GM23338 (cell line): ENCODE results near the gene SHANK1. TPM values are rescaled to one million over a fixed set of nuclear protein-coding genes. Genes with fewer than 3 reads are reported as not detected.

ENCODE experiments used
- ATAC-seq: fragments of 200-7000 bp; cut with Tn5 transposase; 3 replicates; pipeline ENCODE4 v1.9.1; 2020
- DNase-seq: peaks from one replicate; pipeline ENCODE4 v3.0.0-alpha.2; 2015; ENCODE audit warnings: low spot score
- H2AFZ ChIP-seq: fragments of 200-600 bp; sonication (generic); 2 replicates; pipeline ENCODE4 v1.8.0; 2016; ENCODE audit warnings: antibody characterized with exemption, mild to moderate bottlenecking, moderate library complexity
- H3F3A ChIP-seq: fragments of 200-600 bp; sonication (generic); replicated peaks from 2 replicates; pipeline ENCODE4 v1.8.0; 2017; ENCODE audit warnings: antibody characterized with exemption, mixed run types, low read depth
- H3K27ac ChIP-seq: fragments of 200-600 bp; sonication (generic); 2 replicates; pipeline ENCODE4 v1.6.1; 2016; ENCODE audit warnings: low read depth
- H3K27me3 ChIP-seq: fragments of 200-600 bp; sonication (generic); 2 replicates; pipeline ENCODE4 v1.8.0; 2016; ENCODE audit warnings: mild to moderate bottlenecking, mixed run types, moderate library complexity; ENCODE audit not compliant: insufficient read depth
- H3K36me3 ChIP-seq: fragments of 200-600 bp; sonication (generic); 2 replicates; pipeline ENCODE4 v1.8.0; 2016; ENCODE audit warnings: mild to moderate bottlenecking; ENCODE audit not compliant: insufficient read depth
- H3K4me1 ChIP-seq: fragments of 200-600 bp; sonication (generic); 2 replicates; pipeline ENCODE4 v1.8.0; 2016; ENCODE audit warnings: mild to moderate bottlenecking, moderate library complexity; ENCODE audit not compliant: insufficient read depth
- H3K4me2 ChIP-seq: fragments of 200-600 bp; sonication (generic); 2 replicates; pipeline ENCODE4 v1.7.1; 2017; ENCODE audit warnings: mixed run types
- H3K4me3 ChIP-seq: fragments of 200-600 bp; sonication (generic); 2 replicates; pipeline ENCODE4 v1.6.1; 2016; ENCODE audit warnings: mixed run types
- H3K79me2 ChIP-seq: fragments of 200-600 bp; sonication (generic); replicated peaks from 2 replicates; pipeline ENCODE4 v1.8.0; 2017; ENCODE audit warnings: mild to moderate bottlenecking; ENCODE audit not compliant: insufficient read depth
- H3K9me2 ChIP-seq: fragments of 200-600 bp; sonication (generic); 2 replicates; pipeline ENCODE4 v1.8.0; 2017; ENCODE audit not compliant: insufficient read depth
- H4K20me1 ChIP-seq: fragments of 200-600 bp; sonication (generic); replicated peaks from 2 replicates; pipeline ENCODE4 v1.8.0; 2017; ENCODE audit warnings: mild to moderate bottlenecking; ENCODE audit not compliant: insufficient read depth
- H3K27ac Mint-ChIP-seq: 2 replicates; pipeline ENCODE4 v1.8.0; 2020; ENCODE audit warnings: inconsistent platforms, mild to moderate bottlenecking, moderate library complexity, mixed read lengths
- H3K27me3 Mint-ChIP-seq: 3 replicates; pipeline ENCODE4 v1.8.0; 2022; ENCODE audit warnings: low read depth, mild to moderate bottlenecking, moderate library complexity, mixed read lengths, inconsistent platforms; ENCODE audit not compliant: insufficient read depth, poor library complexity
- H3K36me3 Mint-ChIP-seq: 3 replicates; pipeline ENCODE4 v1.8.0; 2021; ENCODE audit warnings: low read depth, mild to moderate bottlenecking, inconsistent platforms, moderate library complexity, mixed read lengths
- H3K4me1 Mint-ChIP-seq: 3 replicates; pipeline ENCODE4 v1.8.0; 2020; ENCODE audit warnings: mild to moderate bottlenecking, inconsistent platforms, mixed read lengths
- H3K4me3 Mint-ChIP-seq: 3 replicates; pipeline ENCODE4 v1.8.0; 2021; ENCODE audit warnings: moderate library complexity, mild to moderate bottlenecking, inconsistent platforms, mixed read lengths
- H3K9me3 Mint-ChIP-seq: 3 replicates; pipeline ENCODE4 v1.8.0; 2020; ENCODE audit warnings: moderate library complexity, mild to moderate bottlenecking, inconsistent platforms, mixed read lengths
- EZH2phosphoT487 ChIP-seq: fragments of 200-600 bp; sonication (generic); IDR thresholded peaks from one replicate; pipeline ENCODE4 v1.8.1; 2018; ENCODE audit warnings: antibody characterized with exemption; ENCODE audit not compliant: unreplicated experiment
- NANOG ChIP-seq: IDR thresholded peaks from 2 replicates; pipeline ENCODE4 v1.6.1; 2016; ENCODE audit warnings: antibody characterized with exemption, borderline replicate concordance
- POLR2AphosphoS5 ChIP-seq: IDR thresholded peaks from 2 replicates; pipeline ENCODE4 v1.6.1; 2016; ENCODE audit warnings: antibody characterized with exemption, low read depth
- polyA plus RNA-seq: library from polyadenylated mRNA; unstranded; fragments of >200 nt; fragmentation: Nextera tagmentation; extraction: Ambion mirVana; gene quantifications from 2 replicates; pipeline ENCODE4 v1.2.1, GENCODE V29; 2016
- total RNA-seq: library from RNA; depleted of rRNA; stranded (reverse); fragments of >200 nt; shearing (Covaris generic); gene quantifications from 2 replicates; pipeline ENCODE4 v1.2.3, GENCODE V29; 2014
- TF ChIP-seq, protein P1 (sequence below): fragments of 250-450 bp; sonication (Bioruptor Pico); IDR thresholded peaks from 2 replicates; pipeline ENCODE4 v1.5.0; 2020; ENCODE audit warnings: mild to moderate bottlenecking, moderate library complexity

The SHANK1 gene
- total and polyA plus RNA-seq, 2 experiments from 2014 or later, result 0.23 to 4.1 TPM

DNA sequence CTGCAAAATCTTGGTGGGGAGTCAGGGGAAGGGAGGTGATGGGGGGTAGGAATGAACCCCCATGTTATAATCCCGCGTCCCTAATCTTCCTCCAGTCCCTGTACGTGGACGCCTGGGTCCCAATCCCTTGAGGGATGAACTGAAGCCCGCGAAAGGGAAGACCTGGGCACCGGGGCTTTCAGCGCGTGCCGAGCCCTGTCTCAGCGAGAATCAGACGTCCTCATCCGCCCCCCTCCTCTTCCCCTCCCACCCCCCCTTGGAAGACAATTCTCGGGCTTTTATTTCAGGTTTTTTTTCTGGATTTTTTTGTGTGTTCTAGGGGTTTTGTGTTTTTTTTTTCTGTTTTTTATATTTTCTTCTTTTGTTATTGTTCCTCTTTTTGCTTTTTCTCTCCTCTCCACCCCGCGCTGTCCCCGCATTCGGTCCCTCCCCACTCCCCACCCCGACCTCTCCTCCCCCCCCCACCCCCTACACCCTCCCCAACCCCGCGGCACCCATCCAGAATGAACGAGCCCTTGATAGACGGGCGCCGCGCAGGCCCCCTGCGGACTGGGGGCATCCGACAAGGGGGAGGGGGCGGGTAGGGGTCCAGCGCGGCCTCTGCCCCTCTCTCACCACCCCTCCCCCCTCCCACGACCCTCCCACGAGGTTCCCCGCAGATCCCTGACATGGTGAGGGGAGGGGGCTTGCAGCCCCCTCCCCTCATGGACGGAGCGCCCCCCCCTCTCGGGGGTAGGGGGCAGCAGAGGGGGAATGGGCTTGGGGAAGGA, 60.1 kb downstream of the SHANK1 start (continued):
- TF ChIP-seq, protein P1, sequence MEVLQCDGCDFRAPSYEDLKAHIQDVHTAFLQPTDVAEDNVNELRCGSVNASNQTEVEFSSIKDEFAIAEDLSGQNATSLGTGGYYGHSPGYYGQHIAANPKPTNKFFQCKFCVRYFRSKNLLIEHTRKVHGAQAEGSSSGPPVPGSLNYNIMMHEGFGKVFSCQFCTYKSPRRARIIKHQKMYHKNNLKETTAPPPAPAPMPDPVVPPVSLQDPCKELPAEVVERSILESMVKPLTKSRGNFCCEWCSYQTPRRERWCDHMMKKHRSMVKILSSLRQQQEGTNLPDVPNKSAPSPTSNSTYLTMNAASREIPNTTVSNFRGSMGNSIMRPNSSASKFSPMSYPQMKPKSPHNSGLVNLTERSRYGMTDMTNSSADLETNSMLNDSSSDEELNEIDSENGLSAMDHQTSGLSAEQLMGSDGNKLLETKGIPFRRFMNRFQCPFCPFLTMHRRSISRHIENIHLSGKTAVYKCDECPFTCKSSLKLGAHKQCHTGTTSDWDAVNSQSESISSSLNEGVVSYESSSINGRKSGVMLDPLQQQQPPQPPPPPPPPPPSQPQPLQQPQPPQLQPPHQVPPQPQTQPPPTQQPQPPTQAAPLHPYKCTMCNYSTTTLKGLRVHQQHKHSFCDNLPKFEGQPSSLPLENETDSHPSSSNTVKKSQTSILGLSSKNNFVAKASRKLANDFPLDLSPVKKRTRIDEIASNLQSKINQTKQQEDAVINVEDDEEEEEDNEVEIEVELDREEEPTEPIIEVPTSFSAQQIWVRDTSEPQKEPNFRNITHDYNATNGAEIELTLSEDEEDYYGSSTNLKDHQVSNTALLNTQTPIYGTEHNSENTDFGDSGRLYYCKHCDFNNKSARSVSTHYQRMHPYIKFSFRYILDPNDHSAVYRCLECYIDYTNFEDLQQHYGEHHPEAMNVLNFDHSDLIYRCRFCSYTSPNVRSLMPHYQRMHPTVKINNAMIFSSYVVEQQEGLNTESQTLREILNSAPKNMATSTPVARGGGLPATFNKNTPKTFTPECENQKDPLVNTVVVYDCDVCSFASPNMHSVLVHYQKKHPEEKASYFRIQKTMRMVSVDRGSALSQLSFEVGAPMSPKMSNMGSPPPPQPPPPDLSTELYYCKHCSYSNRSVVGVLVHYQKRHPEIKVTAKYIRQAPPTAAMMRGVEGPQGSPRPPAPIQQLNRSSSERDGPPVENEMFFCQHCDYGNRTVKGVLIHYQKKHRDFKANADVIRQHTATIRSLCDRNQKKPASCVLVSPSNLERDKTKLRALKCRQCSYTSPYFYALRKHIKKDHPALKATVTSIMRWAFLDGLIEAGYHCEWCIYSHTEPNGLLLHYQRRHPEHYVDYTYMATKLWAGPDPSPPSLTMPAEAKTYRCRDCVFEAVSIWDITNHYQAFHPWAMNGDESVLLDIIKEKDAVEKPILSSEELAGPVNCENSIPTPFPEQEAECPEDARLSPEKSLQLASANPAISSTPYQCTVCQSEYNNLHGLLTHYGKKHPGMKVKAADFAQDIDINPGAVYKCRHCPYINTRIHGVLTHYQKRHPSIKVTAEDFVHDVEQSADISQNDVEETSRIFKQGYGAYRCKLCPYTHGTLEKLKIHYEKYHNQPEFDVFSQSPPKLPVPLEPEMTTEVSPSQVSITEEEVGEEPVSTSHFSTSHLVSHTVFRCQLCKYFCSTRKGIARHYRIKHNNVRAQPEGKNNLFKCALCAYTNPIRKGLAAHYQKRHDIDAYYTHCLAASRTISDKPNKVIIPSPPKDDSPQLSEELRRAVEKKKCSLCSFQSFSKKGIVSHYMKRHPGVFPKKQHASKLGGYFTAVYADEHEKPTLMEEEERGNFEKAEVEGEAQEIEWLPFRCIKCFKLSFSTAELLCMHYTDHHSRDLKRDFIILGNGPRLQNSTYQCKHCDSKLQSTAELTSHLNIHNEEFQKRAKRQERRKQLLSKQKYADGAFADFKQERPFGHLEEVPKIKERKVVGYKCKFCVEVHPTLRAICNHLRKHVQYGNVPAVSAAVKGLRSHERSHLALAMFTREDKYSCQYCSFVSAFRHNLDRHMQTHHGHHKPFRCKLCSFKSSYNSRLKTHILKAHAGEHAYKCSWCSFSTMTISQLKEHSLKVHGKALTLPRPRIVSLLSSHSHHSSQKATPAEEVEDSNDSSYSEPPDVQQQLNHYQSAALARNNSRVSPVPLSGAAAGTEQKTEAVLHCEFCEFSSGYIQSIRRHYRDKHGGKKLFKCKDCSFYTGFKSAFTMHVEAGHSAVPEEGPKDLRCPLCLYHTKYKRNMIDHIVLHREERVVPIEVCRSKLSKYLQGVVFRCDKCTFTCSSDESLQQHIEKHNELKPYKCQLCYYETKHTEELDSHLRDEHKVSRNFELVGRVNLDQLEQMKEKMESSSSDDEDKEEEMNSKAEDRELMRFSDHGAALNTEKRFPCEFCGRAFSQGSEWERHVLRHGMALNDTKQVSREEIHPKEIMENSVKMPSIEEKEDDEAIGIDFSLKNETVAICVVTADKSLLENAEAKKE (CRISPR knock-in tag), result no peak
- no peak for TF ChIP-seq EZH2phosphoT487

DNA sequence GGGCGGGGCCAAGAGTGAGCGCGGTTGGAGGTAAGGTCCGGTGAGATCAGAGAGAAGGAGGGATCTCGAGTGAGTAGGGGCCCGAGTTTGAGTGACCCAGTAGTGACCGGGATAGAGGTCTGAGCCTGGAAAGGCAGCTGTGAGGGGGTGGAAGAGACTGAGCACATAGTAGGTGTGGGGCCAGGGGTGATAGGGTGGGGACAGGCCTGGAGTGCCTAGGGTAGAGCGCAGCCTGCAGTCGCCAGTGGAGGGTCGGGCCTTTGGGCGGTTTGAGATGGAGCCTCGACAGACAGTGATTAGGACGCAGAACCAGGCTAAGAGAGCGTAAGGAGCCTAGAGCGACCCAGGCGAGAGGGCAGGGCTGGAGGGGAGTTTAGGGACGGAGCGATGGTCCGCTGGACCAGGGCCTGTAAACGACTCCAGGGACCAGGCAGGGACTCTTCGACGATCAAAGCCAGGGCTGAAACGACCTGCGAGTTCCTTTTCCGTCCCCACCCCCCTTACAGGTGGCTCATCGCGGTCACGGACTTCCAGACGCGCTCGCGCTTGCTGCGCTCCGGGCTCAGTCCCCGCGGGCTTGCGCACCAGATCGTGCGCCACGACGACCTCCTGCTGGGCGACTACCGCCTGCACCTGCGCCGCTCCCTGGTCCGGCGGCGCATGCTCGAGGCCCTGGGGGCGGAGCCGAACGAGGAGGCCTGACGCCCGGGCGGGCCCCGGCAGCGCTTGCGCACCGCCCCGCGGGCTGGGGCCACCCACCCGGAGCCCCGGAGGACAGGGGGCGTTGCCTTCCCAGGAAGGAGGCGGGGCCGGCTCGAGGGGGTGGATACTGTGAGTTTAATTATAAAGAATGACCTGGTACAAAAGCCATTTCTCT, 60.9 kb downstream of the SHANK1 start:
- Histone ChIP-seq H3K9me2 (no peaks in the 10 kb centered on the region), H3F3A (0 out of 2 replicates have a peak, but pooled peaks cover 2% of the 10 kb centered on the region), H3K4me2 (peak overlapping the region; percentile 93), H3K79me2 (no peaks in the 10 kb centered on the region), H3K36me3 (no peaks in the 10 kb centered on the region), H4K20me1 (no peaks in the 10 kb centered on the region; the same call in 1 of the 2 replicates), H3K4me1 (peaks cover 21% of the 10 kb centered on the region), H3K27me3 (no peaks in the 10 kb centered on the region), H3K4me3 (peak overlapping the region; percentile 94), H2AFZ (peak overlapping the region; percentile 90; the same call in 1 of the 2 replicates), H3K27ac (peak overlapping the region; percentile 83)
- Mint-ChIP-seq H3K36me3 (peaks cover 58% of the 10 kb centered on the region), H3K4me3 (peak overlapping the region; percentile 68; the same call in 2 of the 3 replicates), H3K27ac (no peak overlapping the region), H3K27me3 (peaks cover 21% of the 10 kb centered on the region), H3K9me3 (peaks cover 94% of the 10 kb centered on the region), H3K4me1 (no peaks in the 10 kb centered on the region; the same call in 2 of the 3 replicates)
- DNase-seq (peak; percentile 97), ATAC-seq (peak; percentile 65)
- TF ChIP-seq NANOG, result no peak
- peak; percentile 73 for TF ChIP-seq POLR2AphosphoS5
